SU-DHL-6 (cell line): ENCODE measurements around the gene TP53BP1.

Experiments used
- EZH2phosphoT487 ChIP-seq: fragments of 200-600 bp; sonication (generic), shearing (Covaris generic); conservative IDR thresholded peaks from 2 replicates; pipeline ENCODE4 v1.6.1; 2018; ENCODE audit warnings: mild to moderate bottlenecking, antibody characterized with exemption, low read length, moderate library complexity, mixed read lengths
- TF ChIP-seq, protein P1 (sequence below): fragments of 200-600 bp; sonication (generic); IDR thresholded peaks from one replicate; pipeline ENCODE4 v1.5.1; 2017; ENCODE audit warnings: antibody characterized with exemption, mild to moderate bottlenecking, low read length, moderate library complexity; ENCODE audit not compliant: insufficient read depth, poor library complexity, severe bottlenecking

- TF ChIP-seq, protein P1, sequence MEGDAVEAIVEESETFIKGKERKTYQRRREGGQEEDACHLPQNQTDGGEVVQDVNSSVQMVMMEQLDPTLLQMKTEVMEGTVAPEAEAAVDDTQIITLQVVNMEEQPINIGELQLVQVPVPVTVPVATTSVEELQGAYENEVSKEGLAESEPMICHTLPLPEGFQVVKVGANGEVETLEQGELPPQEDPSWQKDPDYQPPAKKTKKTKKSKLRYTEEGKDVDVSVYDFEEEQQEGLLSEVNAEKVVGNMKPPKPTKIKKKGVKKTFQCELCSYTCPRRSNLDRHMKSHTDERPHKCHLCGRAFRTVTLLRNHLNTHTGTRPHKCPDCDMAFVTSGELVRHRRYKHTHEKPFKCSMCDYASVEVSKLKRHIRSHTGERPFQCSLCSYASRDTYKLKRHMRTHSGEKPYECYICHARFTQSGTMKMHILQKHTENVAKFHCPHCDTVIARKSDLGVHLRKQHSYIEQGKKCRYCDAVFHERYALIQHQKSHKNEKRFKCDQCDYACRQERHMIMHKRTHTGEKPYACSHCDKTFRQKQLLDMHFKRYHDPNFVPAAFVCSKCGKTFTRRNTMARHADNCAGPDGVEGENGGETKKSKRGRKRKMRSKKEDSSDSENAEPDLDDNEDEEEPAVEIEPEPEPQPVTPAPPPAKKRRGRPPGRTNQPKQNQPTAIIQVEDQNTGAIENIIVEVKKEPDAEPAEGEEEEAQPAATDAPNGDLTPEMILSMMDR = no peak
- no peak for TF ChIP-seq EZH2phosphoT487
These were observed 59.2 kb downstream of the TP53BP1 start for GRCh38 chr15:43433661-43434303.
